ENCODE data around the gene BRF1.

DNA sequence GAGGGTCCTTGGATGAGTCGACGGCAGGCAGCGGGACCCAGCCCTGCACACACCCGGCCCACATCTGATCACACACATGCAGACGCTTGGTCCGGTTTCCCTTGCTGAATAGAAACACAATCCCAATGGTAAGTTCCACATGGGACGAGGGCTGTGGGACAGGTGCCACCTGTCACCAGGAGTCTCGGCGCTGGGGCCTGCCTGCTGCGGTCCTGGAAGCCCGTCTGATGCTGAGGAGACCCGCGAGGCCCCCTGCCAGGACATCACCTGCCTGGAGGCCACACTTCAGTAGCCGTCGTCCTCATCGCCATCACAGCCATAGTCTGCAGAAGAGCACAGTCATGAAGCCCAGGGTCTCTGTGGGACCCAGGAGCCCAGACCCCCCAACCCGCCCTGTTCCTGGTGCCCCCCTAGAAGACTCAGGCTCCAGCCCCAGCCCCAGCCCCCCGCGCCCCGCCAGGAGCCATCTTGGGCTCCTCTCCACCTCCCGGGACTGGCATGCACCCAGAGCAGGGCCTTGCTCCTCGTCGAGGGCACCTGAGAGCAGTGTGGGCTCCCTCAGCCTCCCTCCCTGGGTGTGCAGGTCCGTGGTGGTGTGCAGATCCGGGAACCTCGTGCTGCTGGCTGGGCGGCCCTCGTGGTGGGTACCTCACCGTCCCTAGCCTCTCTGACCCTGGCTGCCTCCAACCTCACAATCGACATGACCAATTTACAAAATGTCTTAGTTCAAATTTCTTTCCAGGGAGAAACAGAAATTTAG lies 90.4 kb downstream of the BRF1 start:
- TF ChIP-seq YY1 (IDR thresholded peaks at IDR 0.05; ENCODE audit: insufficient read depth, insufficient read length) (no peak), ZNF274 (IDR thresholded peaks at IDR 0.05; ENCODE audit: low read depth, low read length) (no peak), SUZ12 (IDR thresholded peaks at IDR 0.05; ENCODE audit: extremely low read depth, insufficient read depth, insufficient read length) (no peak)

Measured in NT2/D1 (cell line).